HEK293 (cell line): Measurements from ENCODE around the gene PSMB11.

Source experiments
- ZBTB21 ChIP-seq: fragments of 450-650 bp; formaldehyde crosslinking; IDR thresholded peaks from 2 replicates; pipeline ENCODE4 v1.5.1; 2017; ENCODE audit warnings: missing biosample characterization, missing genetic modification characterization
- ZNF571 ChIP-seq: fragments of 450-650 bp; formaldehyde crosslinking; IDR thresholded peaks from 2 replicates; pipeline ENCODE4 v1.5.0; 2017; ENCODE audit warnings: missing biosample characterization, missing genetic modification characterization
- TF ChIP-seq, protein P1 (sequence below): fragments of 450-650 bp; formaldehyde crosslinking; IDR thresholded peaks from 2 replicates; pipeline ENCODE4 v1.5.1; 2016; ENCODE audit warnings: missing biosample characterization, missing genetic modification characterization

DNA sequence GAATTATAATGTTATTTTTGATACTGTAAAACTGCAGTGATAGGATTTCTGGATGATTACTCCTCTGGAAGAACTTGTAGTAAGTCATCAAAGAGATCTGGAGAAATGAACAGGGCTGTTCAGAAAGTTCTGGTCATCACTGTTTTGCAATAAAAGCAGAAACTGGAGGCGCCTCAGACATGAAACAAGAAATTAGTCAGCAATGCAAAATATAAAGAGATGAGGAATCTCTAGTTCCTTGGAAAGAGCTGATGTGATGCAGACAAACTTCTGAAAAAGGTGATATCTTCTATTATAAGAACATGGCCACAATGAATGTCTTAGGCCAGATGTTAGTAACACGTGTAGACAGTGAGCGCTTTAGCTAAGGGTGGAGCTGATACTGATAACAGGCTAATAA lies 43.4 kb downstream of the PSMB11 start:
- TF ChIP-seq ZBTB21 (no peak), ZNF571 (tag by site-specific recombination) (no peak)
- TF ChIP-seq, protein P1, sequence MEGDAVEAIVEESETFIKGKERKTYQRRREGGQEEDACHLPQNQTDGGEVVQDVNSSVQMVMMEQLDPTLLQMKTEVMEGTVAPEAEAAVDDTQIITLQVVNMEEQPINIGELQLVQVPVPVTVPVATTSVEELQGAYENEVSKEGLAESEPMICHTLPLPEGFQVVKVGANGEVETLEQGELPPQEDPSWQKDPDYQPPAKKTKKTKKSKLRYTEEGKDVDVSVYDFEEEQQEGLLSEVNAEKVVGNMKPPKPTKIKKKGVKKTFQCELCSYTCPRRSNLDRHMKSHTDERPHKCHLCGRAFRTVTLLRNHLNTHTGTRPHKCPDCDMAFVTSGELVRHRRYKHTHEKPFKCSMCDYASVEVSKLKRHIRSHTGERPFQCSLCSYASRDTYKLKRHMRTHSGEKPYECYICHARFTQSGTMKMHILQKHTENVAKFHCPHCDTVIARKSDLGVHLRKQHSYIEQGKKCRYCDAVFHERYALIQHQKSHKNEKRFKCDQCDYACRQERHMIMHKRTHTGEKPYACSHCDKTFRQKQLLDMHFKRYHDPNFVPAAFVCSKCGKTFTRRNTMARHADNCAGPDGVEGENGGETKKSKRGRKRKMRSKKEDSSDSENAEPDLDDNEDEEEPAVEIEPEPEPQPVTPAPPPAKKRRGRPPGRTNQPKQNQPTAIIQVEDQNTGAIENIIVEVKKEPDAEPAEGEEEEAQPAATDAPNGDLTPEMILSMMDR (tag by site-specific recombination): no peak
